Stimulated activated effector memory CD8-positive, alpha-beta T cell treated with anti-CD3 and anti-CD28 coated beads, Interleukin-12 subunit alpha, Interleukin-12 subunit beta, amount 100 ng/mL, for 72 hours (primary cell): ENCODE results near the gene CAMSAP3.

Source experiments
- ATAC-seq: fragments of 150-1000 bp; cut with Tn5 transposase; 2 replicates; pipeline ENCODE4 v1.10.0; 2021
- DNase-seq, 2 donors: peaks; one replicate each; pipeline ENCODE4 v3.0.0; 2021 to 2022; ENCODE audit warnings: low spot score in 2 of 2
- H3K27ac Mint-ChIP-seq: one replicate; pipeline ENCODE4 v1.8.0; 2022; ENCODE audit warnings: mild to moderate bottlenecking, mixed read lengths
- H3K36me3 Mint-ChIP-seq: one replicate; pipeline ENCODE4 v1.8.0; 2022; ENCODE audit warnings: mild to moderate bottlenecking, mixed read lengths
- H3K4me1 Mint-ChIP-seq: one replicate; pipeline ENCODE4 v1.8.0; 2022; ENCODE audit warnings: mixed read lengths
- H3K4me3 Mint-ChIP-seq: one replicate; pipeline ENCODE4 v1.8.0; 2022; ENCODE audit warnings: mild to moderate bottlenecking, mixed read lengths
- H3K9me3 Mint-ChIP-seq: one replicate; pipeline ENCODE4 v1.8.0; 2022; ENCODE audit warnings: mixed read lengths

Gene CAMSAP3

DNA sequence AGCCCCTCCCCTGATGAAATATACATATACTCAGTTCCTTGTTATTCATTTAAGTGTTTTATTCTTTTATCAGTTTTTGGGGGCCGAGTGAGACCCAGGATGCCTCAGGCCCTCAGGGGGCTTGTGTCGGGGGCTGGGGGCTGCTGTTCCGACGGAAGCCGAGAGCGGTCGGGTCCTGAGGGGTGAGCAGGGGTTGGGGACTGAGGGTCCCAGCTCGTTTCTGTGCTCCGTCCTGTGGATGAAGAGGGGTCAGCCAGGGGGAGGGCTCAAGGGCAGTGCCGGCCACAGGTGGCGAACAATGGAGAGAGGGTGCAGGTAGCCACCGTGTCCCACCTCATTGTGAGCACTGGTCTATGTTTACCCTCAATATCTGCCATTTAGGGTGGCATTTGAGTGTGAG is 35.9 kb downstream of the CAMSAP3 start:
- H3K4me1 Mint-ChIP-seq = peaks cover 53% of the 10 kb centered on the region
- H3K27ac Mint-ChIP-seq = no peak overlapping the region

DNA sequence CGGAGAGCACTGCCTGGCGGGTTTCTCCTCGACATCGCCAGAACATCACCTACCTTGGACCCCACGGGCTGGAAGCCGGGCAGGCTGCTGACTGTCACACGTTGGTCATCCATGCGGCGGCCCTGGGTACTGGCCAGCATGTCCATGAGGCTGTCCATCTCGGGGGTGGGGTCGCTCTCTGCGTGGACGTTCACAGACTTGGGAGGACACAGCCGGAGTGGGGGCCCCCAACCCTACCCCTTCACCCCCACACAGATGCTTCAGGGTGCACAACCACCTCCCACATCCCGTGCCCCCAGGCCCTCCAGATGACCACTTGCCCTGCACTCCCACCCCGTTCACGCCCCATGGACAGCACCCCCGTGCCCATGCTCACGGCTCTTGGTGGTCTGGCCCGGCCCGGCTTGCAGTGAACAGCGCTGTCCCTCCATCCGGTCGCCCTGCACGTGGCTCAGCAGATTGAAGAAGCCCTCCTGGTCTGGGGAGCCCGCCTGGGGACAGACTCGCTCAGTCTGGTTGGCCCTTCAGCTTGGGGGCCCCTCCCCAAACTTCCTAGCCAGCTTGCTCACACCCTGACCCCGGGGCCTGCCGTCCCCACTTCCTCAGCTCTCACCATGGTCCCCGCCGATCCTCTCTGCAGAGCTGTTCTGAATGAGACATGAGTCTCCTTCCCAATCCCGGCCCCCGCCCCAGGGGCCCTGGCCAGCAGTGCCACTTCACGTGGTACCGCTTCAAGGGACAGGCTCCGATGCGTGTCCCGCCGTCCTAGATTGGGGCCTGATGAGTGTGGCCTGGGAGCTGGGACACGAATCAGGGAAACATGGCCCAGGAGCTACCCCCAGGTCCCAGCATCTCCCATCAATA is 36.9 kb downstream of the CAMSAP3 start:
- no peak for ATAC-seq
- peaks cover 53% of the 10 kb centered on the region for H3K4me1 Mint-ChIP-seq
- no peak overlapping the region for H3K4me3 Mint-ChIP-seq
- peaks cover 52% of the 10 kb centered on the region for H3K36me3 Mint-ChIP-seq
- H3K9me3 Mint-ChIP-seq = no peaks in the 10 kb centered on the region
- peak overlapping the region; percentile 52 for H3K27ac Mint-ChIP-seq
- no peak for DNase-seq

More for the DNA sequence above, 35.9 kb downstream of the CAMSAP3 start:
- H3K36me3 Mint-ChIP-seq = peaks cover 53% of the 10 kb centered on the region
- DNase-seq = no peak
- H3K4me3 Mint-ChIP-seq = no peak overlapping the region
- ATAC-seq = no peak
- H3K9me3 Mint-ChIP-seq = no peaks in the 10 kb centered on the region

DNA sequence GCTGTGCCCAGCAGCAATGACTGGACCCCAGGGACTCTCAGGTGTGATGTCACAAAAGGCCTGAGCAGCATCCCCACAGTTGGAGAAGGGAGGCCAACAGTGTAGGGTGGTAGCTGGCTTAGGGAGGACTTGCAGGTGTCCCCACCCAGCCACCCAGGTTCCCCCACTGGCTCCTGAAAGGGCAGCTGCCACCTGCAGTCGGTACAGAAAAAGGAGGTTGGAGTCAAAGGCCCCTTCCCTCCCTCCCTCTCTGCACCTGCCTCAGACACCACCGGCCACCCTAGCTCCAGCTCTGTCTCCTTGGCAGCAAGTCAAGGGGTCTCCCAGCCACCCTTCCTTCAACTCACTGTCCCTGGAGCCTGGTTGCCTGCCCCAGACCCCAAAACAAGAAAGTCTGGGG is 38.0 kb downstream of the CAMSAP3 start, which contains the start of gene PCP2:
Gene PCP2, minus strand, starts transcription at position 22 of the 400 bp plus-strand sequence. CDS start 262 bp downstream, outside the sequence.
- H3K27ac Mint-ChIP-seq = peak within 1 kb of the TSS; percentile 52
- H3K4me3 Mint-ChIP-seq = no peak within 1 kb of the TSS
- H3K36me3 Mint-ChIP-seq = peaks cover 57% of the 10 kb centered on the region
- peaks cover 51% of the 10 kb centered on the region for H3K4me1 Mint-ChIP-seq
- H3K9me3 Mint-ChIP-seq = no peaks in the 10 kb centered on the region
- no peak for DNase-seq
- ATAC-seq = no peak

DNA sequence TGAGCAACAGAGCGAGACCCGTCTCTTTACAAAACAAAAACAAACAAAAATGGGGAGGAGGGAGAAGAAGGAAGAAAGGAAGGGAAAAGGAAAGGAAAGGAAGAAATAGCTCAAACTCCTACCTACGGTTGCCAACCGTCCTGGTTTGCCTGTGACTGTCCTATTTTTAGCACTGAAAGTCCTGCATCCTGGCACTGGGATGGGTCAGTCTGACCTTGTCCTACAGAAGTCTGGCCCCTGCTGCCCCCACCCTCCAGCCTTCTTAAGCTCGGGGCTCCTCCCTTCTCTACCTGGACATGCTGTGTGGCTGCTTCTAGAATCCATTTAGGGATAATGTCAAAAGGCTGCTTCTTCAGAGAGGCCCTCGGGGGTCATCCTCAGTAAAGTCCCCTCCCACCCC is 40.0 kb downstream of the CAMSAP3 start:
- no peak for DNase-seq
- H3K9me3 Mint-ChIP-seq = no peaks in the 10 kb centered on the region
- ATAC-seq = no peak
- no peak overlapping the region for H3K27ac Mint-ChIP-seq
- H3K36me3 Mint-ChIP-seq = peaks cover 56% of the 10 kb centered on the region
- peaks cover 49% of the 10 kb centered on the region for H3K4me1 Mint-ChIP-seq
- H3K4me3 Mint-ChIP-seq = peak overlapping the region; percentile 78

DNA sequence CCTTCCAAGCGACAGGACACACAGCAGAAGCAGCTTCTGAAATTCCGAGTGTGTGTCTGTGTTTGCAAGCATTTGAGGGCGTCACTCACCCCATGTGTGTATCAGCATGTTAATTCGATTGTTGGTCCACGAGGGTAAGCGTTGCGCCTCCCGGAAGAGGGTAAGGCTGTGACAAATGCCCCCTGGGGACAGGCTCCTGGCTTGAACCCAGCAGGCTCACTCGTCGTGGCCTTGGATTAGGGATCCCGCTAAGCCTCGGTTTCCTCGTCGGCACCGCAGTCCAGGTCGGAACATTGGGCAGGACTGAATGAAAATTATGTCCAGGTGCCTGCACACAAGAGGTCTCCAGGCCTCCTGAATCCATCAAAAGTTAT is 40.6 kb downstream of the CAMSAP3 start:
- peak overlapping the region; percentile 78 for H3K4me3 Mint-ChIP-seq
- ATAC-seq = no peak
- H3K9me3 Mint-ChIP-seq = no peaks in the 10 kb centered on the region
- H3K4me1 Mint-ChIP-seq = peaks cover 44% of the 10 kb centered on the region
- peak overlapping the region; percentile 95 for H3K27ac Mint-ChIP-seq
- H3K36me3 Mint-ChIP-seq = peaks cover 57% of the 10 kb centered on the region
- no peak for DNase-seq

DNA sequence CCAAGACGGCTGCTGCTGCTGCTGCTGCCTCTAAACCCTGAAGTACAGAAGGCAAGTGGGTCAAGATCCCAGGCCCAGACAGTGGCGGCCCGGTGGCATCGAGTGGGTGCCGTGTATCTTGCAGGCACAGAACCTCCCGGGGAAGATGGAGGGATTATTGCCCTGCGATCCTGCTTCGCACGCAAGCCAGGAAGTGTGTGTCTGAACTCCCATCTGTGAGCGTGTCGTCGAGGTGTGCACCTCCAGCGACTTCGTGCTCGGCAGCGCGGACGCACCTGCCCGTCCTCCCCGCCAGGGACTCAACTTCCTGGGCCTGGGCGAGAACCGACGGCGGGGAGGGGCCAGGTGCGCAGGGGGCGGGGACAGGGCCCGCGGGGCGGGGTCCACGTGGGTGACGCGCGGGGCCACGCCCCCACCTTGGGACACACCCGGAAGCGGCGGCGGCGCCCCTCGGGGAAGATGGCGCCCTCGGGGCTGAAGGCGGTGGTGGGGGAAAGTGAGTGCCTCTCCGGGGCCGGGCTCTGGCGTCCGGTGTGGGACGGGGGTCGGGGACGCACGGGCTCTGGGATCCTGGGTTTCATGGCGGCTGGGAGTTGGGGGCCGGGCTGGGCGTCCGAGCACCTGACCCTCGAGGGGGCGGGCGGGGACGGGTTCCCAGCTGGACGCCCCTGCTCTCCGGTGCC is 41.2 kb downstream of the CAMSAP3 start, which contains the start of gene STXBP2:
Gene STXBP2, plus strand, starts transcription at position 420 of the 683 bp plus-strand sequence. Its CDS starts 40 bp downstream, at position 460.
- peak within 1 kb of the TSS; percentile 95 for H3K27ac Mint-ChIP-seq
- H3K4me1 Mint-ChIP-seq = peaks cover 44% of the 10 kb centered on the region
- H3K4me3 Mint-ChIP-seq = peak within 1 kb of the TSS; percentile 78
- peaks cover 53% of the 10 kb centered on the region for H3K36me3 Mint-ChIP-seq
- DNase-seq = peak; percentile 88 to 92
- peak; percentile 93 for ATAC-seq
- no peaks in the 10 kb centered on the region for H3K9me3 Mint-ChIP-seq

DNA sequence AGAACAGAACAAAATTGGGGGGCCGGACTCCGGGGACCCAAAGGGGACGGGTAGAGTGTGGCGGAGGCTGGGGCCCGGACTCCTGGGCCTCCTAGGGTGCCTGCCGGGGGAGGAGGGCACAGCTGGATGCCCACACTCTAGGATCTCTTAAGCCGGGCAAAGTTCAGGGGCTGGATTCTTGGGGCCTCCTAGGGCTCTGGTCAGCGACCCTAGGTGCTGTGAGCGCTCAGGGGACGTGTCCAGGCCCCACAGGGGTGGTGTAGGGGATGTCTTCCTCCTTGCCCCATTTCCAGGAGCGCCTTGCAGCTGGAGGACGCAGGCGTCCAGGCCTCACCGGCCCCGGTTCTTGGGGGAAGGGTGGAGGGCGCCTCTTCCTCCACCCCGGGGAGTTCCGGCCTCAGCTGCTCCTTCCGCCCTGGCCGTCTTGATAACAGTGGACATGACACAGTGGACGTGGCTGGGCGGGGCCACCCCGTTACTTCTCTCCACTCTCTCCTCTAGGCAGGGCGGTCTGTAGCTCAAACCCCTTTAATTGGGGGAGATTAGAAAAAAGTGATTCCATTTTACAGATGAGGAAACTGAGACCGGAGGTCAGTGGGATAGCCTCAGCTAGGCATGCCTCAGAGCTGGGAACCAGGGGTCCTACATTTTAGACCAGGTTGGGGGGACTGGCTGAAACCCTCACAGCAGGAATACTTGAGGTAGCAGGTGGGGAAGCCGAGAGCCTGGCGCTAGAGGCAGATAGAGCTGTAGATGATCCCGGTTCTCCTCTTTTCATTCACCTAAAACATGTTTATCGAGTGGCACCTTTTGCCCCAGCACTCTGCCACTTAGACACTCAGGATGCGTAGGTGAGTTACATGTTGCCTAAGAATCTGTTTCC is 42.0 kb downstream of the CAMSAP3 start:
- Mint-ChIP-seq H3K9me3 (no peaks in the 10 kb centered on the region), H3K4me3 (peak overlapping the region; percentile 78), H3K36me3 (peaks cover 48% of the 10 kb centered on the region), H3K27ac (peak overlapping the region; percentile 95), H3K4me1 (peaks cover 44% of the 10 kb centered on the region)
- ATAC-seq (peak; percentile 25), DNase-seq (peak in 1 of 2 donors; percentile 71)

DNA sequence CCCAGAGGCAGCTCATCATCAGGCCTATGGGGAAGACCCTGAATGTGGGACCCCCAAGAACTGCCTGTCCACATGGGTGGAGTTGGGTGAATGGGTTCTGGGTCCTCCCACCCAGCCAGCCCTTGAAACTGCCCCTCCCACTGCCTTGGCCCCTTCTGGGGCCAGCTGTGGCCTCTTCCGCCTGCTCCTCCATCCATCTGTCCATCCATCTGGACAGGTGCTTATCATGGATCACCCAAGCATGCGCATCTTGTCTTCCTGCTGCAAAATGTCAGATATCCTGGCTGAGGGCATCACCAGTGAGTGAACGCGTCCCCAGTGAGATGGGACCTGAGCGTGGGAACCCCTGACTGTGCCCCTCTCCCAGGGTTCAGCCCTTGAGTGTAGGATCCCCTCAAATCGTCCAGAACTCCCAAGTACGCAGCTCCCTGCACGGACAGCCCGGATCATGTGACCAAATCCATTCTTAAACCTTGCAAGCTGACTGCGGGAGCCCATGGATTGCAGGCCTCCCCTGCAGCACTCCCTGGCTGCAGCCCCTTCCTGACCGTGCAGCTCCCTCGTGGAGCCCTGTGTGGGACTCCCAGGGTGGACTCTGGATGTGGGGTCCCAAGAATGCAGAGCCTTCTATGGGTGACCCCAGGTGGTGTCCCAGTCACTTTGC is 43.3 kb downstream of the CAMSAP3 start:
- H3K4me1 Mint-ChIP-seq = peaks cover 42% of the 10 kb centered on the region
- H3K4me3 Mint-ChIP-seq = peak overlapping the region; percentile 26
- DNase-seq (no peak), ATAC-seq (no peak)
- H3K27ac Mint-ChIP-seq = peak overlapping the region; percentile 34
- H3K9me3 Mint-ChIP-seq = no peaks in the 10 kb centered on the region
- peaks cover 55% of the 10 kb centered on the region for H3K36me3 Mint-ChIP-seq

DNA sequence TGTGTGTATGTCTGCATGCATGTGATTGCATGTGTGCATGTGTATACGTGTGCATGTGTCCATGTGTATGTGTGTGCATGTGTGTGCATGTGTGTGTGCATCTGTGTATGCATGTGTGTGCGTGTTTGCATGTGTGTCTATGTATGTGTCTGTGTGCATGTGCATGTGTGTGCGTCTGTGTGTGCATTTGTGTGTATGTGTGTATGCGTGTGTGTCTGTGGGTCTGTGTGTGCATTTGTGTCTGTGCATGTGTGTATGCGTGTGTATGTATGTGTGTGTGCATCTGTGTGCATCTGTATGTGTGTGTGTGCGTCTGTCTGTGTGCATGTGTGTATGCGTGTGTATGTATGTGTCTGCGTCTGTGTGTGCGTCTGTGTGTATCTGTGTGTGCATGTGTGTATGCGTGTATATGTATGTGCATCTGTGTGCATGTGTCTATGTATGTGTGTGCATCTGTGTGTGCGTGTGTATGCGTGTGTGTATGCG is 44.2 kb downstream of the CAMSAP3 start:
- Mint-ChIP-seq H3K4me1 (peaks cover 39% of the 10 kb centered on the region), H3K9me3 (no peaks in the 10 kb centered on the region), H3K36me3 (peaks cover 61% of the 10 kb centered on the region), H3K4me3 (no peak overlapping the region), H3K27ac (no peak overlapping the region)
- no peak for DNase-seq
- ATAC-seq = no peak

DNA sequence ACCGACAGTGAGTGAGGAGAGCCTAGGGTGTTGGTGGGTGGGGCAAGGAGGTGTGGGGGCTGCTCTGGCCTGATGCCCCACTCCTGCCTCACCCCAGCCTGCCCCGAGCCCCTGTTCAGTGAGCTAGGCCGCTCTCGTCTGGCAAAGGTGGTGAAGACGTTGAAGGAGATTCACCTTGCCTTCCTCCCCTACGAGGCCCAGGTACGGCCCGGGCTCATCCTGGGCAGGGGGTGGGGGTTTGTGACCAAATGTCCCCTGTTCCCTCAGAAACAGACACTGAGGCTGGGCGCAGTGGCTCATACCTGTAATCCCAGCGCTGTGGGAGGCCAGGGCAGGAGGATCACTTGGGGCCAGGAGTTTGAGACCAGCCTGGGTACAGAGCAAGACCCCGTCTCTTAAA is 45.1 kb downstream of the CAMSAP3 start:
- Mint-ChIP-seq H3K27ac (no peak overlapping the region), H3K36me3 (peaks cover 69% of the 10 kb centered on the region), H3K9me3 (no peaks in the 10 kb centered on the region), H3K4me3 (no peak overlapping the region), H3K4me1 (peaks cover 33% of the 10 kb centered on the region)
- ATAC-seq (no peak), DNase-seq (no peak)

DNA sequence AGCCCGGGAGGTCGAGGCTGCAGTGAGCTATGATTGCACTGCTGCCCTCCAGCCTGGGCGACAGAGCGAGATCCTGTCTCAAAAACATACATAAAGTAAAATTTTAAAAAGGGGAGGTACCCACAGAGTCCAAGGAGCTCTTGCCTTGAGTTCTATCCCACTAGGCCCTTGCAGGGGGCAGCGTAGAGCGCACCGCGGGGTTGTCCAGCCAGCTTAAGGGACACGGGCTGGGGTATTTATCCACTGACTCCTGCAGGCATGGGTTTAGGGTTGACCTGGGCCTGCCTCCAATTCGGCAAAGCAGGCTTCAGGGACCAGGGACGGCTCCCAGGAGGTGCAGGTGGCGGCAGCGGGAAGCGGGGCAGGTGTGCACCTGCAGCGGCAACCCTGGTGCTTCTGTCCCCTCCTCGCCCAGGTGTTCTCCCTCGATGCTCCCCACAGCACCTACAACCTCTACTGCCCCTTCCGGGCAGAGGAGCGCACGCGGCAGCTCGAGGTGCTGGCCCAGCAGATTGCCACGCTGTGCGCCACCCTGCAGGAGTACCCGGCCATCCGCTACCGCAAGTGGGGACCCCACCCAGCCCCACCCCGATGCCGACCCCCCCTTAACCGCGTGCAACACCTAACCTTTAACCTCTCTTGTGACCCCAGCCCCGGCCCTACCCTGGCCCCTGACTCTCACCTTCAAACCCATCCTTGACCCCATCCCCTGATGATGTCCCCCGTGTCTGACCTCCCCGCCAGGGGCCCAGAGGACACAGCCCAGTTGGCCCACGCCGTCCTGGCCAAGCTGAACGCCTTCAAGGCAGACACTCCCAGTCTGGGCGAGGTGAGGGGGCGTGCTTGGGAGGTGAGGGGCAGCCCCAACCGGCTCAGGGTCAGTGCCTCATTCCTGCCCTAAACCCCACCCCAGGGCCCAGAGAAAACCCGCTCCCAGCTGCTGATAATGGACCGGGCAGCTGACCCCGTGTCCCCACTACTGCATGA is 45.9 kb downstream of the CAMSAP3 start:
- DNase-seq (no peak), ATAC-seq (no peak)
- no peak overlapping the region for H3K27ac Mint-ChIP-seq
- H3K36me3 Mint-ChIP-seq = peaks cover 69% of the 10 kb centered on the region
- H3K4me1 Mint-ChIP-seq = peaks cover 29% of the 10 kb centered on the region
- no peak overlapping the region for H3K4me3 Mint-ChIP-seq
- no peaks in the 10 kb centered on the region for H3K9me3 Mint-ChIP-seq

DNA sequence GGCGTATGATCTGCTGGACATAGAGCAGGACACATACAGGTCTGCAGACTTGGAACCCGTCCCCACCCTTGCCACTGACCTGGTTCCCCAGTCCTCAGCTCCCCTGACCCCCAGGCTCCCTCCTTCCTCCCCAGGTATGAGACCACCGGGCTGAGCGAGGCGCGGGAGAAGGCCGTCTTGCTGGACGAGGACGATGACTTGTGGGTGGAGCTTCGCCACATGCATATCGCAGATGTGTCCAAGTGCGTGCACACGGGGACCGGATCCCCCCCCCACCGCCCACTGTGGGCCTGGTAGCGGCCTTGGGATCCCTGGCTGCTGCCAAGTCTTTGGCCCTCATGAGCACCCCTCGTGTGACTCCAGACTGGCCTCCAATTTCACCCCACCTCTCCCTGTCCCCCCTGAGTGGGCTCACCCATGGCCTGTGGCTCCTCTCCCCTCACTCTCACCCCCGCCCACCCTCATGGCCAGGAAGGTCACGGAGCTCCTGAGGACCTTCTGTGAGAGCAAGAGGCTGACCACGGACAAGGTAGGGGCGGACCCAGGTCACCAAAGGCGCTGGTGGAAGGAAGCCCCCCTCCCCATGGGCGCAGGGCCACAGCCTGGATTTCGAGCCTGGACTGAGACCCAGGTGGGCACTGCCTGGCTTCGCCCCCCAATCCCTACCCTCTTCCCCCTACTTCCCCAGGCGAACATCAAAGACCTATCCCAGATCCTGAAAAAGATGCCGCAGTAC is 46.8 kb downstream of the CAMSAP3 start:
- peaks cover 28% of the 10 kb centered on the region for H3K4me1 Mint-ChIP-seq
- no peak overlapping the region for H3K4me3 Mint-ChIP-seq
- H3K27ac Mint-ChIP-seq = no peak overlapping the region
- H3K36me3 Mint-ChIP-seq = peaks cover 63% of the 10 kb centered on the region
- no peak for DNase-seq
- no peak for ATAC-seq
- H3K9me3 Mint-ChIP-seq = no peaks in the 10 kb centered on the region

DNA sequence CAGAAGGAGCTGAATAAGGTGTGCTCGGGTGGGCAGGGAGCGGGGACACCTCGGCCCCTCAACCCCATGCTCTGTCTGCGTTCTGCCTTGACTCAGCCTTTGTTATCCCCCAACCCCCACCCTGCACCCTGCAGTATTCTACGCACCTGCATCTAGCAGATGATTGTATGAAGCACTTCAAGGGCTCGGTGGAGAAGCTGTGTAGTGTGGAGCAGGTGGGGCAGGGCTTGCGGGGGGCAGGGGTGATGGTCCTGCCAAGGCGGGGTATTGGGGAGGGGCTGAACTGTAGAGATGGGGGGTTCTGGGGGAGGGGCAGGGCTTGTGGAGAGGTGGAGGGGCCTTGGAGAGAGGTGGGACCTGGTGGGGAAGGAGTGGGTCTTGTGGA is 47.4 kb downstream of the CAMSAP3 start:
- Mint-ChIP-seq H3K9me3 (no peaks in the 10 kb centered on the region), H3K27ac (peak overlapping the region; percentile 64), H3K4me3 (no peak overlapping the region), H3K36me3 (peaks cover 67% of the 10 kb centered on the region), H3K4me1 (peaks cover 23% of the 10 kb centered on the region)
- DNase-seq = no peak
- no peak for ATAC-seq
